Measurements from ENCODE around the gene C6orf136. TPM values are rescaled to one million over a fixed set of nuclear protein-coding genes. Genes with fewer than 3 reads are reported as not detected.

Gene C6orf136
- total and polyA plus RNA-seq, 9 of the 15 experiments (the other 6 are each of a cell fraction or from before 2014, with no cell fraction given) = 14.1 to 63.1 (median 18.4) TPM

DNA sequence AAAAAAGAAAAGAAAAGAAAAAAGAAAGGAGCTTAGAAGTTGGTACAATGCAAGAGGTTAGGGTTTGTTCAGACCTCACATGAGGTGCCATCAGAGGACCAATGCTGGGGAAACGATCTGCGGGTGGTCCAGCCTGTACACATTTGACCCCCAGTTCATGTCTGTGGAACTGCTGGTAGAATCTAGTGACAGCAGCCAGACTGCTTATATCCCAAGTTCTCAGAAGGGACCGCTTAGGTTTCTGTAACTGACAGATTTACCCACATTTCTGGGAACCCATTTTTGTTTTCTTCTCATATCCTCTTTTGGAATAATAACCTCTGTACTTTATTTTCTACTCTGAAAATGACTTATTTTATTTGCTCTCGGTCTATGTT is 34.8 kb downstream of the C6orf136 start (continued):
- TF ChIP-seq, protein P1, sequence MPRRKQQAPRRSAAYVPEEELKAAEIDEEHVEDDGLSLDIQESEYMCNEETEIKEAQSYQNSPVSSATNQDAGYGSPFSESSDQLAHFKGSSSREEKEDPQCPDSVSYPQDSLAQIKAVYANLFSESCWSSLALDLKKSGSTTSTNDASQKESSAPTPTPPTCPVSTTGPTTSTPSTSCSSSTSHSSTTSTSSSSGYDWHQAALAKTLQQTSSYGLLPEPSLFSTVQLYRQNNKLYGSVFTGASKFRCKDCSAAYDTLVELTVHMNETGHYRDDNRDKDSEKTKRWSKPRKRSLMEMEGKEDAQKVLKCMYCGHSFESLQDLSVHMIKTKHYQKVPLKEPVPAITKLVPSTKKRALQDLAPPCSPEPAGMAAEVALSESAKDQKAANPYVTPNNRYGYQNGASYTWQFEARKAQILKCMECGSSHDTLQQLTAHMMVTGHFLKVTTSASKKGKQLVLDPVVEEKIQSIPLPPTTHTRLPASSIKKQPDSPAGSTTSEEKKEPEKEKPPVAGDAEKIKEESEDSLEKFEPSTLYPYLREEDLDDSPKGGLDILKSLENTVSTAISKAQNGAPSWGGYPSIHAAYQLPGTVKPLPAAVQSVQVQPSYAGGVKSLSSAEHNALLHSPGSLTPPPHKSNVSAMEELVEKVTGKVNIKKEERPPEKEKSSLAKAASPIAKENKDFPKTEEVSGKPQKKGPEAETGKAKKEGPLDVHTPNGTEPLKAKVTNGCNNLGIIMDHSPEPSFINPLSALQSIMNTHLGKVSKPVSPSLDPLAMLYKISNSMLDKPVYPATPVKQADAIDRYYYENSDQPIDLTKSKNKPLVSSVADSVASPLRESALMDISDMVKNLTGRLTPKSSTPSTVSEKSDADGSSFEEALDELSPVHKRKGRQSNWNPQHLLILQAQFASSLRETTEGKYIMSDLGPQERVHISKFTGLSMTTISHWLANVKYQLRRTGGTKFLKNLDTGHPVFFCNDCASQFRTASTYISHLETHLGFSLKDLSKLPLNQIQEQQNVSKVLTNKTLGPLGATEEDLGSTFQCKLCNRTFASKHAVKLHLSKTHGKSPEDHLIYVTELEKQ (CRISPR knock-in tag; IDR thresholded peaks at IDR 0.05) = no peak
- TF ChIP-seq, protein P2, sequence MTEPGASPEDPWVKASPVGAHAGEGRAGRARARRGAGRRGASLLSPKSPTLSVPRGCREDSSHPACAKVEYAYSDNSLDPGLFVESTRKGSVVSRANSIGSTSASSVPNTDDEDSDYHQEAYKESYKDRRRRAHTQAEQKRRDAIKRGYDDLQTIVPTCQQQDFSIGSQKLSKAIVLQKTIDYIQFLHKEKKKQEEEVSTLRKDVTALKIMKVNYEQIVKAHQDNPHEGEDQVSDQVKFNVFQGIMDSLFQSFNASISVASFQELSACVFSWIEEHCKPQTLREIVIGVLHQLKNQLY (CRISPR knock-in tag; conservative IDR thresholded peaks at IDR 0.05) = no peak
- TF ChIP-seq, protein P3, sequence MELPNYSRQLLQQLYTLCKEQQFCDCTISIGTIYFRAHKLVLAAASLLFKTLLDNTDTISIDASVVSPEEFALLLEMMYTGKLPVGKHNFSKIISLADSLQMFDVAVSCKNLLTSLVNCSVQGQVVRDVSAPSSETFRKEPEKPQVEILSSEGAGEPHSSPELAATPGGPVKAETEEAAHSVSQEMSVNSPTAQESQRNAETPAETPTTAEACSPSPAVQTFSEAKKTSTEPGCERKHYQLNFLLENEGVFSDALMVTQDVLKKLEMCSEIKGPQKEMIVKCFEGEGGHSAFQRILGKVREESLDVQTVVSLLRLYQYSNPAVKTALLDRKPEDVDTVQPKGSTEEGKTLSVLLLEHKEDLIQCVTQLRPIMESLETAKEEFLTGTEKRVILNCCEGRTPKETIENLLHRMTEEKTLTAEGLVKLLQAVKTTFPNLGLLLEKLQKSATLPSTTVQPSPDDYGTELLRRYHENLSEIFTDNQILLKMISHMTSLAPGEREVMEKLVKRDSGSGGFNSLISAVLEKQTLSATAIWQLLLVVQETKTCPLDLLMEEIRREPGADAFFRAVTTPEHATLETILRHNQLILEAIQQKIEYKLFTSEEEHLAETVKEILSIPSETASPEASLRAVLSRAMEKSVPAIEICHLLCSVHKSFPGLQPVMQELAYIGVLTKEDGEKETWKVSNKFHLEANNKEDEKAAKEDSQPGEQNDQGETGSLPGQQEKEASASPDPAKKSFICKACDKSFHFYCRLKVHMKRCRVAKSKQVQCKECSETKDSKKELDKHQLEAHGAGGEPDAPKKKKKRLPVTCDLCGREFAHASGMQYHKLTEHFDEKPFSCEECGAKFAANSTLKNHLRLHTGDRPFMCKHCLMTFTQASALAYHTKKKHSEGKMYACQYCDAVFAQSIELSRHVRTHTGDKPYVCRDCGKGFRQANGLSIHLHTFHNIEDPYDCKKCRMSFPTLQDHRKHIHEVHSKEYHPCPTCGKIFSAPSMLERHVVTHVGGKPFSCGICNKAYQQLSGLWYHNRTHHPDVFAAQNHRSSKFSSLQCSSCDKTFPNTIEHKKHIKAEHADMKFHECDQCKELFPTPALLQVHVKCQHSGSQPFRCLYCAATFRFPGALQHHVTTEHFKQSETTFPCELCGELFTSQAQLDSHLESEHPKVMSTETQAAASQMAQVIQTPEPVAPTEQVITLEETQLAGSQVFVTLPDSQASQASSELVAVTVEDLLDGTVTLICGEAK (IDR thresholded peaks at IDR 0.05) = no peak
- TF ChIP-seq, protein P3 (CRISPR knock-in tag; IDR thresholded peaks at IDR 0.05) = no peak
- TF ChIP-seq ZNF347 (CRISPR knock-in tag; IDR thresholded peaks at IDR 0.05; ENCODE audit: low read depth) (no peak), ZNF644 (tag; IDR thresholded peaks at IDR 0.05; ENCODE audit: low read depth) (no peak), ARNT (IDR thresholded peaks at IDR 0.05) (no peak)
- TF ChIP-seq, protein P4, sequence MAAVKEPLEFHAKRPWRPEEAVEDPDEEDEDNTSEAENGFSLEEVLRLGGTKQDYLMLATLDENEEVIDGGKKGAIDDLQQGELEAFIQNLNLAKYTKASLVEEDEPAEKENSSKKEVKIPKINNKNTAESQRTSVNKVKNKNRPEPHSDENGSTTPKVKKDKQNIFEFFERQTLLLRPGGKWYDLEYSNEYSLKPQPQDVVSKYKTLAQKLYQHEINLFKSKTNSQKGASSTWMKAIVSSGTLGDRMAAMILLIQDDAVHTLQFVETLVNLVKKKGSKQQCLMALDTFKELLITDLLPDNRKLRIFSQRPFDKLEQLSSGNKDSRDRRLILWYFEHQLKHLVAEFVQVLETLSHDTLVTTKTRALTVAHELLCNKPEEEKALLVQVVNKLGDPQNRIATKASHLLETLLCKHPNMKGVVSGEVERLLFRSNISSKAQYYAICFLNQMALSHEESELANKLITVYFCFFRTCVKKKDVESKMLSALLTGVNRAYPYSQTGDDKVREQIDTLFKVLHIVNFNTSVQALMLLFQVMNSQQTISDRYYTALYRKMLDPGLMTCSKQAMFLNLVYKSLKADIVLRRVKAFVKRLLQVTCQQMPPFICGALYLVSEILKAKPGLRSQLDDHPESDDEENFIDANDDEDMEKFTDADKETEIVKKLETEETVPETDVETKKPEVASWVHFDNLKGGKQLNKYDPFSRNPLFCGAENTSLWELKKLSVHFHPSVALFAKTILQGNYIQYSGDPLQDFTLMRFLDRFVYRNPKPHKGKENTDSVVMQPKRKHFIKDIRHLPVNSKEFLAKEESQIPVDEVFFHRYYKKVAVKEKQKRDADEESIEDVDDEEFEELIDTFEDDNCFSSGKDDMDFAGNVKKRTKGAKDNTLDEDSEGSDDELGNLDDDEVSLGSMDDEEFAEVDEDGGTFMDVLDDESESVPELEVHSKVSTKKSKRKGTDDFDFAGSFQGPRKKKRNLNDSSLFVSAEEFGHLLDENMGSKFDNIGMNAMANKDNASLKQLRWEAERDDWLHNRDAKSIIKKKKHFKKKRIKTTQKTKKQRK (IDR thresholded peaks at IDR 0.05; ENCODE audit: borderline replicate concordance, low read depth, low read length) = no peak
- TF ChIP-seq, protein P5, sequence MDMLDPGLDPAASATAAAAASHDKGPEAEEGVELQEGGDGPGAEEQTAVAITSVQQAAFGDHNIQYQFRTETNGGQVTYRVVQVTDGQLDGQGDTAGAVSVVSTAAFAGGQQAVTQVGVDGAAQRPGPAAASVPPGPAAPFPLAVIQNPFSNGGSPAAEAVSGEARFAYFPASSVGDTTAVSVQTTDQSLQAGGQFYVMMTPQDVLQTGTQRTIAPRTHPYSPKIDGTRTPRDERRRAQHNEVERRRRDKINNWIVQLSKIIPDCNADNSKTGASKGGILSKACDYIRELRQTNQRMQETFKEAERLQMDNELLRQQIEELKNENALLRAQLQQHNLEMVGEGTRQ (CRISPR knock-in tag; IDR thresholded peaks at IDR 0.05) = no peak

All from K562 (cell line).